NCI-H526 (cell line): ENCODE results near the gene KCNT2.

Experiments used
- DNase-seq, 2 experiments: peaks; one replicate each; lab custom pipeline; 2025; lab: John Stamatoyannopoulos, UW

Gene KCNT2

DNA sequence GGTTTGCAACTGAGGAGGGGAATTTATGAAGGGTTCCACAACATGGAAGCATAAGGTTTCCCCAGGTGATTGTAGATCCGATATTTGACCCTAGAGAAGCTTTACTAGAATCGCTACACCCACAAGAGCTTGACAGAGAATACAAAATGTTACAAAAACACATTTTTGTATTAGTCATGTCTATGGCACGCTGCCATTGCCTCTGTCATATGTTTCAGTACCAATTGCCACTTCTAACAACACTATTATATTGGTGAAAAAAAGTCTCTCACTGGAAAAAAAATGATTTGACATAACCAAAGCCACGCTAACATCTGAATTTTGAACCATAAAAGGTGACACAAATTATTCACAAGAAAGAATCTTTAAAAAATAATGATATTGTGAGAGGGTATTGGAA, 214.5 kb downstream of the KCNT2 start:
- no peak for DNase-seq

DNA sequence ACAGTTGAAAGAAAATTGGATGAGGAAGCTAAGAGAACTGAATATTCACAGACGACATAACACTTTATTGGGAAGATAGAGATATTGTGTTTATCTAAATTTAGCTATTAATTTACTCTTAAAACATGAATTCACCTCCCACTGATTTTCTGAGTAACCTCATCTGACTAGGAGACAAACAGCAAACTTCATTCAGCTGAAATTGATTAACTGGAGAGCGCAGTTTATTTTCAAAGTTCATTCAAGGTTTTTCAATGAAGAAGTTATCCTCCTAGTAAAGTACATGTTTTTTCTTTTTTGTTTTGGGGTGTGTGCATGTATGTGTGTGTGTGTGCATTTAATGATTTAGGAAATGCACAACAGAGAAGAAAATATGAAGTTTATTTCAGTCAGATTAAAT, 215.0 kb downstream of the KCNT2 start:
- no peak for DNase-seq

DNA sequence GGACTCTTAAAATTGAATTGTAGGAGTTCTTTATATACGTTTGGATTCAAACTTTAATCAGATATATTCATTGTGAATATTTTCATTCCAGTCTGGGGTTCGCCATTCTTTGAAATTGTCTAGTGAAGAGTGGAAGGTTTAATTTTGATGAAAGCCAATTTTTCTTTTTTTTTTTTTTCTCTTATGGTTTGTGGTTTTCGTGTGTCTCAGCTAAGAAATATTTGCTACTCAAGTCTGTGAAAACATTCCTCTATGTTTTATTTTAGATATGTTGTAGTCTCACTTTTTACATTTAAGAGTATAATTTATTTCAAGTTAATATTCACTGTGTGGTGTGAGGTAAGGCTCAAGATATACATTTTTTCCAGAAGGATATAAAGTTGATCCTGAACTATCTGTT, 220.5 kb downstream of the KCNT2 start:
- DNase-seq, result no peak

DNA sequence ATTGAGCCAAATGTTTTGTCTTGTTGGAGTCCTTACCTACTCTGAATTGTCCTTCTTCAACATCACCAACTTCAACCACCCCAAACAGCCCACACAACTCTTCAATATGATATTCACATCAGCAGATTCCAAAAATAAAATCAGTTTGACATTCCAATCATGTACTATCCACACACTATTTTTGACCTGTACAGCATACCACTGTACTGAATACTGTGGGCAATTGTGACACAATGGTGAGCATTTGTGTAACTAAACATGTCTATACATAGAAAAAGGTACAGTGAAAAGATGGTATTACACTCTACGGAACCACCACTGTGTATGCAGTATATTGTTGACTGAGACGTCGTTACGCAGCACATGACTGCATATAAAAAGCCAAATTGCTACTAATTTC, 223.1 kb downstream of the KCNT2 start:
- no peak for DNase-seq

DNA sequence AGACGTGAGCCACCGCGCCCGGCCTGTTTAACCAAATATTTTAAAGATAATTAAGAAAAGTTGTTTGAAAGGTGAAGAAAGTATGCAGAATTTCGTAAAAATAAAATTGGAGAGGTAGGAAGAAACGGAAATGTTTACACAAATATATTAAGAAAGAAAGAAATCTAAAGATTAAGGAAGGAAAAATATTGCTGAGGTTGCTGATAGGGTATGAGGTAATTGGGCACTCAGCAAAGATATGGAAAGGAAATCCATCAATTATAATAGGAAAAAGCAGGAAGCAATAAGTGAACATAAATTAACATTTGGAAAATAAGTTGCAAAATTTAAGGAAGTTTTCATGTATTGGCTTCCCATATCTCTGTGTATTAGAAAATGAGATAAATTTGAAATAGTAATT, 225.9 kb downstream of the KCNT2 start:
- no peak for DNase-seq

DNA sequence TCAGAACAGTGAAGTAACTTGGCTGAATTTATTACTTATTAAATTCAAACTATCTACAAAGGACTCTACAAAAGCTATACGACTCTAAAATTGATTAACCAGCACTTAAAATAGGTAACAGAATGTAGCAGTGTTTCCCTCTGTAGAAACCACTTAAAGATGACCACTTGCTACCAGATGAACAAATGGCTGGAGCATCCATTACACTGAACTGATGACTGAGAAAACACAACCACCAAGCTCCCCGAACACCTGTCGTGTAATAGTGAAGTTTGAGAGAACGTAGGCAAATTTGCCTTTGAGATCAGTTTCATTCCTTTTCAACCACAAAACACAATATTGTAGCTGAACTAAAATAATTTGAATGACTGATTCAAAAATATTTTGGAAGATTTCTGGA, 226.7 kb downstream of the KCNT2 start:
- DNase-seq, result no peak

DNA sequence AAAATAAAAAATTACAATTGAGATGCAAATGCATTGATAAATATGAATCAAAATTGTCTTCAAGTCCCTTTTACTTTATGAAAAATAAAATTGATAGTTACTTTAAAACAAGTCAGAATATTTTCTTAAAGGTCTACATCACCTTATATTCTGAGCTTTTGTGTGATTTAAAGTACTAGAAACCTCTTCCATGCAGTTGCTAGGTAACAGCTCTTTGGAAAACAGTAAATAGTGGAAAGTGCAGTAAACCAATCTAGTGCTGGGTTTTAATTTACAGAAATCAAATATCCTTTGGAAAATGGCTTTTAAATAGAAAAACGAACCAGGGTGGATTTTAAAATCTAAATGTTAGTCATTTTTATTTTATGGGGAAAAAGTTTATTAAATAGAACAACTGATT, 227.9 kb downstream of the KCNT2 start:
- no peak for DNase-seq

DNA sequence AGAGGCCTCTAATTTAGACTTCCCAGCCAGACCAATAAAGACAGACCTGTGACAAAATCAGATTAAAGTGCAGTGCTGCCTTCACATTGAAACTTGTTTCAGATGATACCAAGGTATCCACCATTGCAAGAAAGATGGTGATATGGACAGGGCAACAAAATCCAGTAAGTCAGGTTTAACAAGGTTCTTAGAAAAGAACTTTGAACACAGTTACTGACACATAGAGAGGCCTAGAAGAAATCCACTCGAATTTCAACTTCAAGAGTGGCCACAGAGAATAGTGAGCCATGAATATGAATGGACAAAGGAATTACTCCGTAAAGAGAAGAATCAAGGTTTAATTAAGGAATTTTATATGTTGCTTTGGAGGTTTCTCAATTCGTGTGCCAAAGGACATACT, 230.4 kb downstream of the KCNT2 start:
- DNase-seq, result no peak

DNA sequence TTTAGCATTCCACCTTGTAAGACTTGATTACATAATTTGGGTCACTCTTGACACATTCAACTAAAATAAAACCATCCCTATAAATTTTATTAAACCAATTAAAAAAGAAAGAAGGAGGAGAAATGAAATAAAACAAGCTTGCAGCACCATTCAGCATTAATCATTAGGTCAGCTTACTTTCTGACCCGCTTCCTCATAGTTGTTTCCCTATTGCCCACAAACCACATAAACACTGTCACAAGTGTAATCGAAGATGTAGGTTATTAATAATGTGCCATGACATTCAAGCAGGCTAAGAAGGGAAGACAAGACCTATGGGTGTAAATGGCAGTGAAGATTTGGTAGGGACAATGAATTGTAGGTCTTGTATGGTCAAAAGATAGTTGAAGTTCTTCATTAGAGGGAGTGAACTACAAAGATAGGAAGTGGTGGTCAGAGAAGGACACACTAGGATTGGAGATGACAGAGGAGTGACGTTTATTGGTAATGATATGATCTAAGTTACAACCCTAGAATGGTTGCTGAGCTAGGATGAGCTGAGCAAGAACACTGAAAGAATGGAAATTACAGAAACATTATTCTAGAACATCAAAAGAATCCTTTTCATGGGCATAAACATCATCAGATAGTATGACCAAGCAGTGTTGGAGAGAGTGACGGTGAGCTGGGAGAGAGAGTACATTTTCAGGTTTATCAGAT, 231.5 kb downstream of the KCNT2 start:
- no peak for DNase-seq

DNA sequence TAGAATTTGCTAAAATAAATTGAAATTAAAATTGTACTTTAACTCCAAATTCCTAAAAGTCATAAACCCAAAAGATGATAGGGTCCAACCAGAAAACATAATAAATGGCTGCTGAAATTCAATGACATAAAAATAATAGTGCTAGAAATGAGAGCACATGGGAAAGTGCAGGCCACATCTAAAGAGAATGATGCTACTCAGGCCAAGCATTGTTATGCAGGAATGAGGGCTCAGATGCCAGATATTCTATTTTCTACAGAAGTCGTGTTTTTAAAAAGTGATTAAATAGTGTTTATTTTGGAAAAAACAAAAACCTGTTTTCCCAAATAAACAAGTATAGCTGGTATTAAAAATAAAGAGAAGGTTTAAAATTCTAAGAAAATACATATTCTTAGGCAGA, 234.4 kb downstream of the KCNT2 start:
- DNase-seq, result no peak

DNA sequence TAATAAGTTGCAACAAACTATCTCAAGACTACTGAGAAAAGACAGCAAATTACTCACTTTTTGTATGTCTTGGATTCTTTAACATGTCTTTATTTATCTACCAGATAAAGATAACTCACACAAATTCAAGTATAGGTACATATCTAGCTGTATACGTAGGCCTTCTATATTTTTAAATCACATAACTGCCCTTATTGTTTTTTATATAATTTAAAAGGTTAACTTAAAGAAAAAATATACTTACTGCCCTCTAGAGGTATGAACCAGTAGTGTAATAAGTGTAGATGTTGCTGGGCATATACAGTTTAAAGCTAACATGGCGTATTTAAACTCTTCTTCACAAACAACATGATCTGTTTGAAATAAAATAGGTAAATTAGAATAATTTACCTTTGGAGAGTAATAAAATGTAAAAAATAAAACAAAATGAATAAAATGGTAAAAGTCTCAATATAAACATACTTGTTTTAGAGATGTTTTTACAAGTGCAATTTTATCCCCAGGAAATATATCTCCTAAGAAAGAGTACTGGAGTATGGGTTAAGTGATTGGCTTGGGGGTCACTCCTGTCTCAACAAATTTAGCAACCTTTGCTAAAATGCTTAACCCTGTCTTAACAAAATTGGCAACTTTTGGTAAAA, 235.2 kb downstream of the KCNT2 start:
- DNase-seq, result peak in 1 of 2 experiments; percentile 23

DNA sequence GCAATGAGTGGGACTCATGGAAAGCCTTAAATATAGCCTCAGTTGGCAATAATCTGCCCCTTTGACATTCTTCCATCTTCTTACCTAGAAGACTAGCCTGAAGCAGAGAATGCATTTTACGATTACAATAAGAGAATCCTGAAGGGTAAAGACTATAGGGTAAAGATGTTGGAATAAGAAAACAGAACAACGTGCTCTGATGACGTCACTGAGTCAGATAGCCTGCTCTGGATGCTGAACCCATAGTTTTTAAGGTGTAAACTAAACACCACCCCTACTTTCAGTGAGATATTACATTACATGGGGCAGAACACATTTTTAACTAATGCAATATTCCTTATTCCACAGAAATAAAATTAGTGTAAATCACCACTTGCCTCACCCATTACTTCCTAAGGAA, 240.4 kb downstream of the KCNT2 start:
- DNase-seq, result no peak

DNA sequence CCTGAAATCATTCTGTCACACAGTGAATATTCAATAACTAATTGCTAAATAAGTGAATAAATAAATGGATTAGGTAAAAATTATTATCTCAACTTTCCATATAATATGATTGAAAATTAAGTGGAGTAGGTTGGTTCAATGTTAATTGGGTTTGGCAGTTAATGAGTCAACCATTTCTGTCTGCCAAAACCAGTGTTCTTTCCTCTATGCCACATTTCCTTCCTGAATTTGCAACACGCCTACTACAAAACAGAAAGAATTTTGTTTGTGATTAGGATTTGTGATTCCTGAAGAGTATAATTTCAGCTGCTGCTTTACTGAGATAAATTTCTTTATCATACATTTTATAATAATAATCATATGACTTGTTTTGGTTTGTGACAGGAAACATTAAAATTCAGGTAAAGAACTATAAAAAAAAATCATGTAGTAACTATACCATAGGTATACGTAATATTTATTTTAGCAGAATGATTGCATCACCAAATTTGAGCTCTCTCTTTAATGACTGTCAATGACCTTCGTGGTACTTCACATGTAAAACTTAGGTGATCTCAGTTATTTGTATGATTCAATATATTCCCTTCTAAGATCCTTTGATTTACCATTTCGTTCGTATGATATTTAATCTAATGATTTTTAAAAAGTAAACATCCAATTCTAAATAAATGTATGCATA, 241.3 kb downstream of the KCNT2 start:
- DNase-seq, result no peak

DNA sequence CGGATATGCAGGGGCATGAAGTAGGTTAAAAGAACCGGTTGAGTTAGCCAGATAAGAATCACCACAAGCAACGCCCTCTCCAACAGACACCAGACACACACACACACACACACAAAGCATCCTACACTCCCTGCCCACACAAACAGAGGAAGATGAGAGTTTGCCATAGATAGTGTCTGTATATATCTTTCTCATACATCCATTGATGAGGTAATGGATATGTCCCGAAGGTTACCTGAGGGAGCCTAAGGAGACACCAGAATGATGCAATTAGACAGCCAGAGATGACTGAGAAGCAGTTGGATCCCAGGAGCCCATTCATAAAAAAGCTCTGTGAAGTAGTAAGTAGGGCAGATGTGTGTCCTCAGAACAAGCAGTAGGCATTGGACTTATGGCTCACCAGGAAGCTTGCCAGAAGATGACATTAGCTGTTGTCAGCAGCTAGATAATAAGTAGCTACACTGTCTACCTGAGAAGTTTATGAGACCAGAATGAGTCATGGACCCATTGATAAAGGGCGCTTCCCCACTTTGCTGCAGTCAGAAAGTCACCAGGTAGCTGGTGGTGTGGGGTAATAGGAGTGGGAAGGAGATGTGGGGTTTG, 247.0 kb downstream of the KCNT2 start:
- no peak for DNase-seq

DNA sequence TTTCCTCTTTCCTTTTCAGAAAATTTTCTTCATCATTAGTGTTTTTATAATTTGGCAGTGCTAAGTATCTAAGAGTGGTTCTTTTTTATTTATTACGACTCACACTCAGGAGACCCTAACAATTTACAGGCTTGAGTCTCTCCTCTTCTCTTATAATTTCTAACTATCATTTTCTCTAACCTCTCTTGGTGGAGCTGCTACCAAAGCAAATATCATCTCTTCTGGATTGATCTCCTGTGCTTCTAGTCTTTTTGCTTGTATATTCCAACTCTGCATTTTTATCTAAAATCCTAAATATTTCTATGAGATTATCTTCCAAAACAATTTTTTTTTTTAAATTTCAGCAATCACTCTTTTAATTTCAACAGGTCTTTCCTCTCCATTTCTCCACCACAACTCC, 250.3 kb downstream of the KCNT2 start:
- DNase-seq, result no peak

DNA sequence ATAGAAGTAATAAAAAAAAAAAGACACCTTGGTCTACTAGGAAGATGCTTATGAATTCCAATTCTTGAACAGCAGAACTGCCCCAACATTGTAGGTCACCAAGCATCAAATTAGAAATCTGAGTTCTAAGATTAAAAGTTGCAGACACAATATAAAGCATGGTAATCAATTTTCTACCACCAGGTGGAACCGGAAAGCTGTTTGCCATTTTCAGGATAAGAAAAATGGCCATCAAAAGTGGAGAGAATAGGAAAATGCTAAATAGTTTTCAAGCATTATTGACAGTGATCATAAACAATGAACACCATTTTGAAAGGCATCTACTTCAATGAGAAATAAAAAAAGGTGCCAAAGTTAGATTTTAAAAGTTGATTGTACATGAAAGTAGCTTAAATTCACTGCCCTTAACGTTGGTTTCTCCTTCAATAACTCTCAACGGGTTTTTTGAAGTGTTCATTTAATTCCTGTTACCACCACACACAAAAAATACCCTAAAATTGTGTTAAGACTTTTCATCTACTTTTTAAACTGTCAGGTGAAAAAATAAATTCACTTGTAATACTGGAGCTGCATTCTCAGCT, 252.9 kb downstream of the KCNT2 start:
- DNase-seq, result no peak

DNA sequence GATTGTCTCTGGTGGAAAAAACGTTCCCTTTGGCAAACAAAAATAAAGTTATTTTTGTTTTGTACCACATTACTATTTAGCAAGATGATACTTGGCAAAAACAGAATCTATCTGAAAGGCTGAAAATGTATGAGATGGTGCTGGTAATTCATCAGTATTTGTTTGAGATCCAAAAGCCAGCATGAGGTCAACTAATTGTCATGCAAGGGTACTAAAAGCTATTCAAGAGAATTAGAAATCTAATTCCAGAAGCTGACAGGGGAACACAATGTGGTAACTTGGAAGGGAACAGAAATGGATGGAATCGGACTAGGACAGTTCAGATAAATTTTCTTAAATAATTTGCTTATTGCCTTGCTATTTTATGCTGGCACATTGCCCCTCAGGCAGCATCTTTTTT, 263.8 kb downstream of the KCNT2 start:
- no peak for DNase-seq

DNA sequence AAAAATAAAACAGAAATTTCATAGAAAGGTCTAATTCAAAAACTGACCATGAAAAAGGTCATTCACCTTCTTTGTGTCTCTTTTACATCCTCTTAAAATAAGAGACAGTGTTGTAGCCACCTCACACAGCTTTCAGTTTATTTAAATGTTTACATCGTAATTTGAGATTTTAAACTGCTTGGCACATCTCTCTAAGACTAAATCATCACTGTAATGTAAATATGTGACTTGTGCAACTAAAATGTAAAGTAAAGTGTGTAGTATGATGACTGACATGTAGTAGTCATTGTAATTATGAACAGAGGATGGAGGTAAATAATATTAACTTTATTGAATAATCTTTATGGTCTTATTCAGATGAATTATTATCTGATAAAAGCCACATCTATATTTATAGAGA, 283.9 kb downstream of the KCNT2 start:
- DNase-seq, result no peak

DNA sequence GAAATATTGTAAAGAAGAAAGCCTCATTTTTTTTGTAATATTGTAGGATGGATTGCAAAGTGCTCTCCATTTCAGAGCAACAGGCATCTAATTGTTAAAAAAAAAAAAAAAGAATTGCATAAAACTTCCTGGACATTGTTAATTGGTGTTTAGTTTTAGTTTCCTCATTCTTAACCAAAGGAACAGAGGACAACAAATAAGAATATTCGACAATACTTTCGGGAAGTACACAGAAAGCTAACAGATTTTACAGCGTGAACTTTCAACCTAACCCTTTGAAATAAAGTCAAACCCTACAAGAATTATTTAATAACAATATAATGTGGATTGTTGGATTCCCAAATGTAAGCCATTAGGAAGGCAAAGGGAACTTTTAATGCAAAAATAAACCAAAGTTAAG, 284.4 kb downstream of the KCNT2 start:
- DNase-seq, result no peak

DNA sequence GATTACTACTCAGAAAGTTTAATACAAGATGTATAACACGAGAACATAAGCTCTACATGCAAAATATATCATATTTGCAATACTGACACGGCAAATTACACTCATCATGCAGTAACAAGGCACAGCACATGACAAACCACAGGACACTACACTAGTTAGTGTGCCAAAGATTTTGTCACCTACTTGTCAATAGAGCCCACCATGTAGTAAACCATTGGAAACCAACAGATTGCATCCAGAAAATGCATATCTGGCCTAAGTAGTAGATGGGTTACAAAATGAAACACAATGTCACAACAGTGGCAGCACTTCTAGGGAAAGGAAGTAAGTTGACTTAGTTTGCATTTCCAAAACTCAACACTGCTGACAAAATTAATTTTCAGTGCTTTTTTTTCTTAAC, 288.9 kb downstream of the KCNT2 start:
- no peak for DNase-seq

DNA sequence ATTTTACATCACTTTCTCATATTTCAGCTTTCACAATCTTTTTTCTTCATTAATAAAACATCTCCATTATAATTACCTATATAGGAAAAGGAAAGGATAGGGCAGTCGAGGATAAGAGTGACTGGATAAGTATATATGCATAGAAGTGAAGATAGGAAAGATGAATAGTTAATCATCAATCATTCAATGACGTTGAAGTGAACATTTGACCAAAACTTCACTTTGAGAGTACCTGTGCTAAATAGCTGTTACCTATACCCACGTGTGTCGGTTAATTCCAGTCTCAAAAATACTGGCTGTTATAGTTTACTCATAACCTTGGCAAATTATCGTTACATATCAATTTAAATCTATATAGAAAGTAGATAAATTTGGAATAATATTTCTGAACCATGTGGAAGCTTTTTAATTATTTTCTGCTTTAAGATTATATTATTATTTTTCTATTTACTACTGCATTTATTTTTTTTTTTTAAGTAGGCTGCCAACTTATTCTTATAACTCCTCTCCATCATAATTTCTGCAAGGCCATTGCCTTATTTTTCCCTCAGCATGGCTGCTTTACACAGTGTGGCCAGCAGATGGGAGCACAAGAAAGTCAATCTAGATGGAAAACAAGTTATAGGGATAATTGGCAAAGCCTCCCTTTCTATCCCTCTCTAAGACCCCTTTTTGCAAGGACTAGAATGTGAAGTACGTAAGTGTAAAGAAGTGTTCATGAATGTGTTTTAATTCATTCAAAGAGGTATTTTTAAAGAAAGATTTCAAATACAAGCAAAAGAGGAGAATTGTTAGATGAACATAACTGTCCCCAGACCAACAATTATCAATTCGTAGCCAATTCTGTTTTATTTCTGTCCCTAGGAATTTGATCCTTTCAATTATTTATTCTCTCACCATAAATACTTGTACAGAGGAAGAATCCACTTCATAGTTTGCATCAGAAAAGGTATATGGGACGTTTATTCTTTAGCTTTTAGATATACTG, 290.4 kb downstream of the KCNT2 start:
- peak in 1 of 2 experiments; percentile 9 for DNase-seq

DNA sequence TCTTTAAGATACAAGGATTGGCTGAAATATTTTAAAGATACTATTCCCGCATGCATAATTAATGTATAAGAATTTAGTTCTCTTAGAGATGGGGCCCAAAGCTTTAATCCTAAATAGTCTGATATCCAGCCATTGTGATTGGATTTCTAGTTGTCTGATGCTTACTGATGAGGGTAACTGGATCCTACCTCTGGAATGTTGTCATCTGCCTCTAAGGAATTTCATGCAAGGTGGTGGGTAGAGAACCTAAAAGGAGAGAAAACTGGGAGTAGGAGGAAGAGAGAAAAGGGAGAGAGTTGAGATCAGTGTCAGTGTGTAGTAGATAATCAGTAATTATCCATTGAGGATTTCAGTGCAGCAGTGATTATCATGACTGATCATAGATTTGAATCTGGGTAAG, 295.5 kb downstream of the KCNT2 start:
- DNase-seq, result no peak
